GM19043 (cell line): ENCODE results near the gene LMAN1L.
A peak's percentile ranks its signal among the peaks of the same experiment; 100 is the strongest.

Experiments used
- ATAC-seq: cut with Tn5 transposase; IDR thresholded peaks from one replicate; pipeline ENCODE4 v1.9.1; 2021; ENCODE audit warnings: low read depth; ENCODE audit not compliant: unreplicated experiment

LMAN1L gene

GRCh38 chr15:74833376-74834107 is 20.9 kb downstream of the LMAN1L start:
- ATAC-seq = no peak

- no peak for ATAC-seq
Observed at GRCh38 chr15:74835312-74835823, 22.7 kb downstream of the LMAN1L start.

GRCh38 chr15:74836846-74837245 is 24.2 kb downstream of the LMAN1L start:
- ATAC-seq = no peak

GRCh38 chr15:74837482-74838136 is 25.0 kb downstream of the LMAN1L start:
- no peak for ATAC-seq

- ATAC-seq = no peak
Observed at GRCh38 chr15:74838137-74838516, 25.5 kb downstream of the LMAN1L start.

- ATAC-seq = no peak
Observed at GRCh38 chr15:74838746-74839525, 26.3 kb downstream of the LMAN1L start.

- no peak for ATAC-seq
Observed at GRCh38 chr15:74839526-74840395, 27.1 kb downstream of the LMAN1L start.

GRCh38 chr15:74840851-74841775 is 28.5 kb downstream of the LMAN1L start:
- no peak for ATAC-seq

GRCh38 chr15:74841891-74842373 is 29.3 kb downstream of the LMAN1L start:
- ATAC-seq = no peak

- peak; percentile 73 for ATAC-seq
Observed at GRCh38 chr15:74842581-74843444, 30.2 kb downstream of the LMAN1L start, which contains the start of gene ULK3. Gene ULK3 (minus strand): TSS chr15:74843156. CDS start chr15:74843105, 51 bp downstream.

- ATAC-seq = no peak
Observed at GRCh38 chr15:74843445-74843828, 30.8 kb downstream of the LMAN1L start.

GRCh38 chr15:74843891-74844299 is 31.3 kb downstream of the LMAN1L start:
- no peak for ATAC-seq

- no peak for ATAC-seq
Observed at GRCh38 chr15:74844319-74845207, 31.9 kb downstream of the LMAN1L start.

- no peak for ATAC-seq
Observed at GRCh38 chr15:74845208-74845568, 32.6 kb downstream of the LMAN1L start.

GRCh38 chr15:74845581-74845980 is 32.9 kb downstream of the LMAN1L start:
- ATAC-seq = no peak

GRCh38 chr15:74847432-74847831 is 34.8 kb downstream of the LMAN1L start:
- no peak for ATAC-seq

GRCh38 chr15:74850393-74850792 is 37.8 kb downstream of the LMAN1L start:
- no peak for ATAC-seq
